Lower lobe of right lung (tissue), 2 donors: ENCODE measurements around the gene NEURL4. TPM values are rescaled to one million over a fixed set of nuclear protein-coding genes. Genes with fewer than 3 reads are reported as not detected.

Experiments
- ATAC-seq, 2 donors: fragments of 200-7000 bp; cut with Tn5 transposase; one replicate each; pipeline ENCODE4 v1.9.1; 2020 to 2022; ENCODE audit warnings: mild to moderate bottlenecking in 2 of 2, moderate library complexity in 2 of 2
- DNase-seq: peaks from one replicate; pipeline ENCODE4 v3.0.0-alpha.2; 2020
- H3K27ac ChIP-seq: fragments of 200-600 bp; one replicate; pipeline ENCODE4 v1.8.0; 2022
- H3K27me3 ChIP-seq: fragments of 200-600 bp; one replicate; pipeline ENCODE4 v1.8.0; 2022; ENCODE audit warnings: low read depth
- H3K36me3 ChIP-seq: fragments of 200-600 bp; one replicate; pipeline ENCODE4 v1.8.0; 2022; ENCODE audit warnings: mild to moderate bottlenecking
- H3K4me1 ChIP-seq: fragments of 200-600 bp; one replicate; pipeline ENCODE4 v1.8.0; 2022
- H3K4me3 ChIP-seq: fragments of 200-600 bp; one replicate; pipeline ENCODE4 v1.8.0; 2022; ENCODE audit warnings: mild to moderate bottlenecking
- H3K9me3 ChIP-seq: fragments of 200-600 bp; one replicate; pipeline ENCODE4 v1.8.0; 2022
- CTCF ChIP-seq: fragments of 200-600 bp; IDR thresholded peaks from one replicate; pipeline ENCODE4 v1.8.0; 2022; ENCODE audit warnings: antibody characterized with exemption, mild to moderate bottlenecking
- intact Hi-C: fragments of 100-400 bp; cut with DNase I; formaldehyde crosslinking; loops from one replicate; pipeline ENCODE4 v1.11.0; 2022
- total RNA-seq: library from RNA; stranded (reverse); fragmentation: NEBNext Ultra II Directional; extraction: Animal tissue kit (Norgen Biotek cat#: 25700); gene quantifications from one replicate; pipeline ENCODE4 v1.2.1, GENCODE V29; 2021
- donor health status: DM: no; HTN: yes; CAD: no; lungs with severe emphysema.

Gene NEURL4
- total RNA-seq, 1 donor from 2014 or later, result 35.2 TPM

- Histone ChIP-seq H3K27ac (peak within 1 kb of the TSS; percentile 70), H3K4me3 (peak within 1 kb of the TSS; percentile 52), H3K36me3 (no peaks in the 10 kb centered on the region), H3K27me3 (peaks cover 12% of the 10 kb centered on the region), H3K9me3 (no peaks in the 10 kb centered on the region), H3K4me1 (peaks cover 27% of the 10 kb centered on the region)
- no peak for TF ChIP-seq CTCF
- ATAC-seq, result peak; percentile 95 to 97
- intact Hi-C loops, result no loop called here
- peak; percentile 95 for DNase-seq
Observed at GRCh38 chr17:7281074-7281952, 47.8 kb downstream of the NEURL4 start, which contains the start of gene SLC2A4. SLC2A4 (plus strand) TSS chr17:7281718; CDS start chr17:7281935, 217 bp downstream.

GRCh38 chr17:7280519-7281073 lies 48.5 kb downstream of the NEURL4 start:
- H3K27ac ChIP-seq, result peak overlapping the region; percentile 70
- TF ChIP-seq CTCF, result peak; percentile 96
- DNase-seq (peak; percentile 86), ATAC-seq (peak; percentile 88 to 93)
- H3K4me3 ChIP-seq, result peak overlapping the region; percentile 52
- peaks cover 12% of the 10 kb centered on the region for H3K27me3 ChIP-seq
- intact Hi-C loops, result no loop called here
- peaks cover 27% of the 10 kb centered on the region for H3K4me1 ChIP-seq
- no peaks in the 10 kb centered on the region for H3K36me3 ChIP-seq
- no peaks in the 10 kb centered on the region for H3K9me3 ChIP-seq

GRCh38 chr17:7279448-7279847 lies 49.7 kb downstream of the NEURL4 start:
- intact Hi-C loops, result no loop called here

GRCh38 chr17:7266784-7267183 lies 62.4 kb downstream of the NEURL4 start:
- H3K27me3 ChIP-seq, result peaks cover 13% of the 10 kb centered on the region
- DNase-seq (no peak), ATAC-seq (no peak)
- H3K4me3 ChIP-seq, result no peak overlapping the region
- no peak for TF ChIP-seq CTCF
- H3K4me1 ChIP-seq, result peaks cover 22% of the 10 kb centered on the region
- H3K36me3 ChIP-seq, result no peaks in the 10 kb centered on the region
- H3K9me3 ChIP-seq, result no peaks in the 10 kb centered on the region
- H3K27ac ChIP-seq, result no peak overlapping the region
- intact Hi-C loops, result no loop called here

More at GRCh38 chr17:7279448-7279847, 49.7 kb downstream of the NEURL4 start:
- no peaks in the 10 kb centered on the region for H3K9me3 ChIP-seq
- no peak overlapping the region for H3K4me3 ChIP-seq
- ATAC-seq, result no peak
- TF ChIP-seq CTCF, result no peak
- H3K27me3 ChIP-seq, result peaks cover 12% of the 10 kb centered on the region
- H3K27ac ChIP-seq, result no peak overlapping the region
- H3K36me3 ChIP-seq, result no peaks in the 10 kb centered on the region
- DNase-seq, result no peak
- H3K4me1 ChIP-seq, result peaks cover 27% of the 10 kb centered on the region

Other genes starting within 250 kb of the NEURL4 start
- gene CLEC10A, start 249.1 kb downstream of the NEURL4 start, total RNA-seq, result 7.7 TPM
- gene ASGR2, start 214.5 kb downstream of the NEURL4 start, total RNA-seq, result 1.3 TPM
- gene ASGR1, start 150.0 kb downstream of the NEURL4 start, total RNA-seq, result 5.1 TPM
- gene DLG4, start 109.5 kb downstream of the NEURL4 start, total RNA-seq, result 29.3 TPM
- gene ACADVL, start 109.4 kb downstream of the NEURL4 start, total RNA-seq, result 576 TPM
- gene DVL2, start 94.8 kb downstream of the NEURL4 start, total RNA-seq, result 46.4 TPM
- gene PHF23, start 89.9 kb downstream of the NEURL4 start, total RNA-seq, result 33.9 TPM
- gene GABARAP, start 86.9 kb downstream of the NEURL4 start, total RNA-seq, result 587 TPM
- 140 TPM for gene CTDNEP1, start 77.6 kb downstream of the NEURL4 start, total RNA-seq
- 33.2 TPM for gene ELP5, start 77.1 kb downstream of the NEURL4 start, total RNA-seq
- gene CLDN7, start 66.9 kb downstream of the NEURL4 start, total RNA-seq, result 98.7 TPM
- 1.1 TPM for gene SLC2A4, start 47.6 kb downstream of the NEURL4 start, total RNA-seq
- 0.41 TPM for gene YBX2, start 34.7 kb downstream of the NEURL4 start, total RNA-seq
- 216 TPM for gene EIF5A, start 21.7 kb downstream of the NEURL4 start, total RNA-seq
- 66.6 TPM for gene GPS2, start 14.0 kb downstream of the NEURL4 start, total RNA-seq
- 26.5 TPM for gene ACAP1, start 7.2 kb upstream of the NEURL4 start, total RNA-seq
- gene KCTD11, start 22.8 kb upstream of the NEURL4 start, total RNA-seq, result 11.0 TPM
- gene TMEM95, start 25.8 kb upstream of the NEURL4 start, total RNA-seq, result not detected
- gene TNK1, start 51.8 kb upstream of the NEURL4 start, total RNA-seq, result 4.1 TPM
- 27.1 TPM for gene PLSCR3, start 65.2 kb upstream of the NEURL4 start, total RNA-seq
- gene TMEM256, start 74.8 kb upstream of the NEURL4 start, total RNA-seq, result 51.2 TPM
- gene NLGN2, start 78.5 kb upstream of the NEURL4 start, total RNA-seq, result 9.5 TPM
- not detected for gene SPEM1, start 91.0 kb upstream of the NEURL4 start, total RNA-seq
- not detected for gene SPEM2, start 96.3 kb upstream of the NEURL4 start, total RNA-seq
- not detected for gene SPEM3, start 99.5 kb upstream of the NEURL4 start, total RNA-seq
- 8.1 TPM for gene TMEM102, start 106.1 kb upstream of the NEURL4 start, total RNA-seq
- gene FGF11, start 110.2 kb upstream of the NEURL4 start, total RNA-seq, result 1.2 TPM
- gene CHRNB1, start 115.7 kb upstream of the NEURL4 start, total RNA-seq, result 8.4 TPM
- 79.0 TPM for gene ZBTB4, start 150.3 kb upstream of the NEURL4 start, total RNA-seq
- gene SLC35G6, start 152.1 kb upstream of the NEURL4 start, total RNA-seq, result not detected
- 101 TPM for gene POLR2A, start 155.0 kb upstream of the NEURL4 start, total RNA-seq
- 91.3 TPM for gene TNFSF12, start 219.7 kb upstream of the NEURL4 start, total RNA-seq
- 161 TPM for gene TNFSF13, start 229.4 kb upstream of the NEURL4 start, total RNA-seq
- 87.0 TPM for gene SENP3, start 232.6 kb upstream of the NEURL4 start, total RNA-seq